ENCODE results near the gene POLR1A. TPM values are rescaled to one million over a fixed set of nuclear protein-coding genes. Genes with fewer than 3 reads are reported as not detected.

Gene POLR1A
- total RNA-seq, 1 experiment from 2014 or later, result 58.3 TPM

DNA sequence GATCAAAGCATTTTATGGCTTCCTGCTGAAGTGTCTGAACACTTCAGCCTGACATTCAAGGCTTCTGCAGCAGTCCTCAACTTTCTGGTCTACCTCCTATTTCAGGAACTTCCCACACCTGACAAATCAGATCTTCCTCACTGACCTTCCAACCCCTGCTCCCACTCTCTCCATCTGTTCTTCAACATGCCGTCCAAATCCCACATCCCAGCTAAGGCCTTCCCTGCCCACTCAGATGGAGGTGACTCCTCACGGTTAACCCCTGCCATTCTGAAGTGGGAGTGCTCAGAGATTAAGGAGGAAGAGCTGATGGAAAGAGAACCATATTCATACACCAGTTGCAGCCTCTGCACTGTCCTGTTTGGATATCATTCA is 104.8 kb downstream of the POLR1A start:
- H3K9me3 Mint-ChIP-seq (ENCODE audit: low read depth, unreplicated experiment), result peaks cover 3% of the 10 kb centered on the region
- BruUV-seq (replicated peaks), result no TSS peak
- peaks cover 7% of the 10 kb centered on the region for H3K4me1 Mint-ChIP-seq (ENCODE audit: low read depth, unreplicated experiment)
- no peak overlapping the region for H3K4me3 Mint-ChIP-seq (ENCODE audit: low read depth, unreplicated experiment)
- no peak for DNase-seq
- CTCF ChIA-PET, result no interaction called here
- no peaks in the 10 kb centered on the region for H3K36me3 Mint-ChIP-seq (ENCODE audit: insufficient read depth, unreplicated experiment)
- intact Hi-C loops (cut with micrococcal nuclease; ENCODE audit: unreplicated experiment), result no loop called here
- peaks cover 16% of the 10 kb centered on the region for H3K27me3 Mint-ChIP-seq (ENCODE audit: unreplicated experiment)
- H3K27ac Mint-ChIP-seq (ENCODE audit: unreplicated experiment), result no peak overlapping the region
- no peak for TF ChIP-seq CTCF (IDR thresholded peaks at IDR 0.05; ENCODE audit: unreplicated experiment)

DNA sequence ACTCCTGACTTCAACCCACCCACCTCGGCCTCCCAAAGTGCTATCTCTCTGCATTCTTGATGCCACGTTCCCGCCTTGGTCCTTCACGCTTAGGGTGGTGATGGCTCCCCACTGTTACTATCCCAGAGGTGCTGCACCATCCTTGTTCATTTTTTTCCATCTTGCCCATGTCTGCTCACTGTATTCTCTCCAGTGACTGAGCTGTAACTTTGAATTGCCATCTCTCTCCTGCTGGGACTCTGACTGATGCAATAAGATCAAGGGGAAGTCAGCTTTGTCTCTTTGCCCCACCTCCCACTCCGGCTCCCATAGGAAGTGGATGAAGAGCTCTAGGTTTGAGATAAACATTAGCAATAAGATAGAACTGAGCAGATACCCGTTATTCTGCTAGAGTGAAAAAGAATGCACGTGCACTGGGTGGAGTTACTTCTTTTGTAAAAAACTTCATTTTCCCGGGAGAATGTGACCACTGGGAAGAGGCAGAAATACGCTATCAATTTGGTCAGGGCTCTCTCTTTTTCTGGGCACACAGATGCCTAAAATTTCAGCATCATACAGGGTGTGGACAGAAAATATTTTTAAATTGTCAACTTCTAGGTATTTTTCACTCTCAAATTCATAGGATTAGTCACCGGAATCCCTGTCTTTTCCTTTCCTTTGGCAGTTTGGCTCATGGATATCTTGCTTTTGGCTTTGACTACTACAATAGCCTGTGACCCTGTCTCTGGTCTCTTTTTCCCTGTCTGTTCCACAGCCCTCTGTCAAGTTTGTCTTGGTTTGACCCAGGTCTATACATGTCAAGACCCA is 105.4 kb downstream of the POLR1A start:
- no peak overlapping the region for H3K4me3 Mint-ChIP-seq (ENCODE audit: low read depth, unreplicated experiment)
- intact Hi-C loops (cut with micrococcal nuclease; ENCODE audit: unreplicated experiment), result no loop called here
- no TSS peak for BruUV-seq (replicated peaks)
- peaks cover 16% of the 10 kb centered on the region for H3K27me3 Mint-ChIP-seq (ENCODE audit: unreplicated experiment)
- no peaks in the 10 kb centered on the region for H3K36me3 Mint-ChIP-seq (ENCODE audit: insufficient read depth, unreplicated experiment)
- CTCF ChIA-PET, result no interaction called here
- peaks cover 7% of the 10 kb centered on the region for H3K4me1 Mint-ChIP-seq (ENCODE audit: low read depth, unreplicated experiment)
- H3K27ac Mint-ChIP-seq (ENCODE audit: unreplicated experiment), result no peak overlapping the region
- H3K9me3 Mint-ChIP-seq (ENCODE audit: low read depth, unreplicated experiment), result peaks cover 3% of the 10 kb centered on the region
- no peak for DNase-seq
- TF ChIP-seq CTCF (IDR thresholded peaks at IDR 0.05; ENCODE audit: unreplicated experiment), result no peak

- H3K27ac Mint-ChIP-seq (ENCODE audit: unreplicated experiment), result no peak overlapping the region
- TF ChIP-seq CTCF (IDR thresholded peaks at IDR 0.05; ENCODE audit: unreplicated experiment), result no peak
- intact Hi-C loops (cut with micrococcal nuclease; ENCODE audit: unreplicated experiment), result loop anchor here (5.0 kb wide), 1 partner anchor 107 kb away; no protein-coding TSS in a partner anchor
- peaks cover 16% of the 10 kb centered on the region for H3K27me3 Mint-ChIP-seq (ENCODE audit: unreplicated experiment)
- no TSS peak for BruUV-seq (replicated peaks)
- H3K4me3 Mint-ChIP-seq (ENCODE audit: low read depth, unreplicated experiment), result no peak overlapping the region
- DNase-seq, result no peak
- no peaks in the 10 kb centered on the region for H3K9me3 Mint-ChIP-seq (ENCODE audit: low read depth, unreplicated experiment)
- H3K36me3 Mint-ChIP-seq (ENCODE audit: insufficient read depth, unreplicated experiment), result no peaks in the 10 kb centered on the region
- CTCF ChIA-PET, result no interaction called here
- peaks cover 7% of the 10 kb centered on the region for H3K4me1 Mint-ChIP-seq (ENCODE audit: low read depth, unreplicated experiment)
These were observed 106.4 kb downstream of the POLR1A start for GRCh38 chr2:85999061-85999831.

GRCh38 chr2:85998071-85998991 is 107.4 kb downstream of the POLR1A start:
- Mint-ChIP-seq H3K27ac (ENCODE audit: unreplicated experiment) (no peak overlapping the region), H3K9me3 (ENCODE audit: low read depth, unreplicated experiment) (no peaks in the 10 kb centered on the region), H3K27me3 (ENCODE audit: unreplicated experiment) (peaks cover 16% of the 10 kb centered on the region), H3K4me3 (ENCODE audit: low read depth, unreplicated experiment) (no peak overlapping the region), H3K36me3 (ENCODE audit: insufficient read depth, unreplicated experiment) (no peaks in the 10 kb centered on the region), H3K4me1 (ENCODE audit: low read depth, unreplicated experiment) (peaks cover 7% of the 10 kb centered on the region)
- no peak for TF ChIP-seq CTCF (IDR thresholded peaks at IDR 0.05; ENCODE audit: unreplicated experiment)
- intact Hi-C loops (cut with micrococcal nuclease; ENCODE audit: unreplicated experiment), result loop anchor here (5.0 kb wide), 1 partner anchor 106 kb away; no protein-coding TSS in a partner anchor
- BruUV-seq (replicated peaks), result no TSS peak
- CTCF ChIA-PET, result interaction anchor here (1.6 kb wide), 1 partner anchor 9 kb away, joined by 4 read pairs; no protein-coding TSS in a partner anchor
- no peak for DNase-seq
